Measurements from ENCODE around the gene ASCC2.

DNA sequence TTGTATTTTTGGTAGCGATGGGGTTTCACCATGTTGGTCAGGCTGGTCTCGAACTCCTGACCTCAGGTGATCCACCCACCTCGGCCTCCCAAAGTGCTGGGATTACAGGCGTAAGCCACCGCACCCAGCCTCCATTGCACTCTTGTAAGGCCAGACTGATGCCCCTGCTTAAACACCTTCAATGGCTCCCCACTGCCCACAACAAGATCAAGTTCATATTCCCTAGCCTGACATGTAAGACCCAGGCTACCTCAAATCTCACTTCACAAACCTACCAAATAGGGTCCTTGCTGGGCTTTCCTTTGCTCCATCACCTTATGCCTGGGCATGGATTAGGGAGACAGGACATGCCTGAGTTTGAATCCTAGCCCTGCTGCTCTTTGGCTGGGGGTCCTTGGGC lies 57.9 kb downstream of the ASCC2 start:
- TF ChIP-seq EZH2 (IDR thresholded peaks at IDR 0.05; ENCODE audit: borderline replicate concordance, low read depth, low read length, poor library complexity, severe bottlenecking), result no peak
- TF ChIP-seq, protein P1, sequence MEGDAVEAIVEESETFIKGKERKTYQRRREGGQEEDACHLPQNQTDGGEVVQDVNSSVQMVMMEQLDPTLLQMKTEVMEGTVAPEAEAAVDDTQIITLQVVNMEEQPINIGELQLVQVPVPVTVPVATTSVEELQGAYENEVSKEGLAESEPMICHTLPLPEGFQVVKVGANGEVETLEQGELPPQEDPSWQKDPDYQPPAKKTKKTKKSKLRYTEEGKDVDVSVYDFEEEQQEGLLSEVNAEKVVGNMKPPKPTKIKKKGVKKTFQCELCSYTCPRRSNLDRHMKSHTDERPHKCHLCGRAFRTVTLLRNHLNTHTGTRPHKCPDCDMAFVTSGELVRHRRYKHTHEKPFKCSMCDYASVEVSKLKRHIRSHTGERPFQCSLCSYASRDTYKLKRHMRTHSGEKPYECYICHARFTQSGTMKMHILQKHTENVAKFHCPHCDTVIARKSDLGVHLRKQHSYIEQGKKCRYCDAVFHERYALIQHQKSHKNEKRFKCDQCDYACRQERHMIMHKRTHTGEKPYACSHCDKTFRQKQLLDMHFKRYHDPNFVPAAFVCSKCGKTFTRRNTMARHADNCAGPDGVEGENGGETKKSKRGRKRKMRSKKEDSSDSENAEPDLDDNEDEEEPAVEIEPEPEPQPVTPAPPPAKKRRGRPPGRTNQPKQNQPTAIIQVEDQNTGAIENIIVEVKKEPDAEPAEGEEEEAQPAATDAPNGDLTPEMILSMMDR (conservative IDR thresholded peaks at IDR 0.05; ENCODE audit: low read depth, low read length), result no peak
